Spleen (tissue), 7 donors: ENCODE results near the gene ARSI.

ENCODE experiments used
- POLR2A ChIP-seq, 3 donors: fragments of 450-650 bp; IDR thresholded peaks; one replicate each; pipeline ENCODE4 v1.5.1; 2017; ENCODE audit warnings: antibody characterized with exemption in 3 of 3, mild to moderate bottlenecking in 1 of 3
- TF ChIP-seq, protein P1 (sequence below), 11 experiments: fragments of 200-600 bp in 7 of 11; fragments of 450-650 bp in 4 of 11; sonication (generic) in 4 of 11; IDR thresholded peaks in 8 of 11; conservative IDR thresholded peaks in 3 of 11; 1 replicate in 7 of 11; 2 replicates in 4 of 11; pipeline versions ENCODE4 v1.4.0 to v1.8.0; 2016 to 2021; ENCODE audit warnings: antibody characterized with exemption in 11 of 11, inconsistent platforms in 4 of 11, mild to moderate bottlenecking in 1 of 11
- donor health status: DM: no; HTN: no; CAD: no; lungs with moderate emphysema.
- donor health status: DM: no; HTN: no; CAD: no.
- donor health status: DM: no; HTN: no; CAD: no.

DNA sequence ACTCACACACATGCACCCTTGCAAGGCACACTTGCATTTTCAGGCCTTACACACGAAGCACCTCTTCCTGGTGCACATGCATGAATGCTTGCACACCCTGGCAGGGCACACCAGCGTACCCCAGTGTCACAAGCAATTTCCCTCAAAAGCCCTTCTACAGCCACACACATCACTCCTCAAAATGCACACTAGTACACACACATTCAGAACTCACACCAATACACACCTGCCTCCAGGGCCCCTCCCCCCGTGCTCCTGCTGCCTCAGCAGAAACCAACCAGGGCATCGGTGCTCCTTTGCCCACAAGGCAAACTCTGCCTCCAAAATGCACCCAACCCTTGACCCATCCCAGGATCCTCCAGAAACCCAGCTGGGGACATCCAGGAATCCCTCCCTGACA lies 14.3 kb downstream of the ARSI start:
- TF ChIP-seq, protein P1, sequence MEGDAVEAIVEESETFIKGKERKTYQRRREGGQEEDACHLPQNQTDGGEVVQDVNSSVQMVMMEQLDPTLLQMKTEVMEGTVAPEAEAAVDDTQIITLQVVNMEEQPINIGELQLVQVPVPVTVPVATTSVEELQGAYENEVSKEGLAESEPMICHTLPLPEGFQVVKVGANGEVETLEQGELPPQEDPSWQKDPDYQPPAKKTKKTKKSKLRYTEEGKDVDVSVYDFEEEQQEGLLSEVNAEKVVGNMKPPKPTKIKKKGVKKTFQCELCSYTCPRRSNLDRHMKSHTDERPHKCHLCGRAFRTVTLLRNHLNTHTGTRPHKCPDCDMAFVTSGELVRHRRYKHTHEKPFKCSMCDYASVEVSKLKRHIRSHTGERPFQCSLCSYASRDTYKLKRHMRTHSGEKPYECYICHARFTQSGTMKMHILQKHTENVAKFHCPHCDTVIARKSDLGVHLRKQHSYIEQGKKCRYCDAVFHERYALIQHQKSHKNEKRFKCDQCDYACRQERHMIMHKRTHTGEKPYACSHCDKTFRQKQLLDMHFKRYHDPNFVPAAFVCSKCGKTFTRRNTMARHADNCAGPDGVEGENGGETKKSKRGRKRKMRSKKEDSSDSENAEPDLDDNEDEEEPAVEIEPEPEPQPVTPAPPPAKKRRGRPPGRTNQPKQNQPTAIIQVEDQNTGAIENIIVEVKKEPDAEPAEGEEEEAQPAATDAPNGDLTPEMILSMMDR (IDR thresholded peaks at IDR 0.05 in 8 of 11, conservative IDR thresholded peaks at IDR 0.05 in 3 of 11) = no peak
- TF ChIP-seq POLR2A (IDR thresholded peaks at IDR 0.05) = no peak
